ENCODE results near the gene KLHDC7B.

DNA sequence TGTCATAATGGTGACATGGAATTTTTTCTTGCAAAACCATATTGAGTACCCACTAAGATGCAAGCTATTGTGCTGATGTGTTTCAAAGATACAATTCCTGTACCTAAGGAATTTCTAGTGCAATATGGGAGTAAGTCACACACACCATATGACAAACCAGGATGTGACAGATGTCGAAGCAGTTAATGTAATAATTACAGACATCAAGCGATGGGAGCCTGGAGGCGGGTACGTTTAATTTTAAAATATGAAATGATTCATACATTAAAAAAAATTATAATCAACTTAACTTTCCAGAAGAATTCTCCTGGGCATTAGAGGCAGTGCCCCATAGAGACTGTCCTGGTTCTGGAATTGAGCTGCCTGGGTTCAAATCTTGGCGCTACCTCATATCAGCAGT is 11.0 kb downstream of the KLHDC7B start:
- TF ChIP-seq, protein P1, sequence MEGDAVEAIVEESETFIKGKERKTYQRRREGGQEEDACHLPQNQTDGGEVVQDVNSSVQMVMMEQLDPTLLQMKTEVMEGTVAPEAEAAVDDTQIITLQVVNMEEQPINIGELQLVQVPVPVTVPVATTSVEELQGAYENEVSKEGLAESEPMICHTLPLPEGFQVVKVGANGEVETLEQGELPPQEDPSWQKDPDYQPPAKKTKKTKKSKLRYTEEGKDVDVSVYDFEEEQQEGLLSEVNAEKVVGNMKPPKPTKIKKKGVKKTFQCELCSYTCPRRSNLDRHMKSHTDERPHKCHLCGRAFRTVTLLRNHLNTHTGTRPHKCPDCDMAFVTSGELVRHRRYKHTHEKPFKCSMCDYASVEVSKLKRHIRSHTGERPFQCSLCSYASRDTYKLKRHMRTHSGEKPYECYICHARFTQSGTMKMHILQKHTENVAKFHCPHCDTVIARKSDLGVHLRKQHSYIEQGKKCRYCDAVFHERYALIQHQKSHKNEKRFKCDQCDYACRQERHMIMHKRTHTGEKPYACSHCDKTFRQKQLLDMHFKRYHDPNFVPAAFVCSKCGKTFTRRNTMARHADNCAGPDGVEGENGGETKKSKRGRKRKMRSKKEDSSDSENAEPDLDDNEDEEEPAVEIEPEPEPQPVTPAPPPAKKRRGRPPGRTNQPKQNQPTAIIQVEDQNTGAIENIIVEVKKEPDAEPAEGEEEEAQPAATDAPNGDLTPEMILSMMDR (IDR thresholded peaks at IDR 0.05), result no peak
- TF ChIP-seq ZFX (IDR thresholded peaks at IDR 0.05; ENCODE audit: borderline replicate concordance), result no peak
